Keratinocyte (primary cell): ENCODE measurements around the gene TTN. TPM values are rescaled to one million over a fixed set of nuclear protein-coding genes. Genes with fewer than 3 reads are reported as not detected.

Experiments
- DNase-seq: peaks from one replicate; pipeline ENCODE4 v3.0.0-alpha.2; 2011; ENCODE audit warnings: low read depth, missing footprints, low spot score
- FAIRE-seq: peaks from 2 replicates; lab custom pipeline; 2011; peaks lifted over from hg19 to GRCh38; lab: Jason Lieb, UNC
- H2AFZ ChIP-seq: 2 replicates; pipeline ENCODE4 v1.6.0; 2012; ENCODE audit warnings: low read length, control low read depth, inconsistent platforms; ENCODE audit not compliant: control insufficient read depth
- H3K27ac ChIP-seq: 2 replicates; pipeline ENCODE4 v1.5.1; 2011; ENCODE audit warnings: low read length; ENCODE audit not compliant: control insufficient read depth, insufficient read depth
- H3K27me3 ChIP-seq: 3 replicates; pipeline ENCODE4 v1.6.0; 2011; ENCODE audit warnings: low read length; ENCODE audit not compliant: control insufficient read depth, insufficient read depth; ENCODE audit errors: extremely low read depth
- H3K36me3 ChIP-seq, 2 experiments: 2 replicates in 1 of 2; 3 replicates in 1 of 2; pipeline ENCODE4 v1.5.1; 2011; ENCODE audit warnings: low read length in 2 of 2, mild to moderate bottlenecking in 1 of 2; ENCODE audit not compliant: control insufficient read depth in 2 of 2, insufficient read depth in 2 of 2; ENCODE audit errors: extremely low read depth in 1 of 2
- H3K4me1 ChIP-seq: 3 replicates; pipeline ENCODE4 v1.5.1; 2011; ENCODE audit warnings: low read length; ENCODE audit not compliant: control insufficient read depth, insufficient read depth; ENCODE audit errors: extremely low read depth
- H3K4me2 ChIP-seq: 3 replicates; pipeline ENCODE4 v1.6.0; 2011; ENCODE audit warnings: low read depth, low read length; ENCODE audit not compliant: control insufficient read depth, insufficient read depth; ENCODE audit errors: extremely low read depth
- H3K4me3 ChIP-seq, 3 experiments: fragments of 200-600 bp in 1 of 3; sonication (generic) in 1 of 3; 2 replicates in 2 of 3; 3 replicates in 1 of 3; pipeline ENCODE4 v1.5.1; 2011 to 2016; ENCODE audit warnings: low read length in 3 of 3, mild to moderate bottlenecking in 3 of 3, control low read depth in 2 of 3, inconsistent platforms in 1 of 3, low read depth in 1 of 3, mixed read lengths in 1 of 3, mixed run types in 1 of 3, moderate library complexity in 1 of 3; ENCODE audit not compliant: control insufficient read depth in 2 of 3, insufficient read depth in 2 of 3; ENCODE audit errors: extremely low read depth in 1 of 3
- H3K79me2 ChIP-seq: 2 replicates; pipeline ENCODE4 v1.6.0; 2012; ENCODE audit warnings: low read length; ENCODE audit not compliant: control insufficient read depth, insufficient read depth
- H3K9ac ChIP-seq: 3 replicates; pipeline ENCODE4 v1.6.0; 2011; ENCODE audit warnings: low read length; ENCODE audit not compliant: control insufficient read depth, insufficient read depth; ENCODE audit errors: extremely low read depth
- H3K9me1 ChIP-seq: 3 replicates; pipeline ENCODE4 v1.6.0; 2011; ENCODE audit warnings: low read length; ENCODE audit not compliant: control insufficient read depth, insufficient read depth; ENCODE audit errors: extremely low read depth
- H3K9me3 ChIP-seq: 2 replicates; pipeline ENCODE4 v1.5.1; 2012; ENCODE audit warnings: low read depth, low read length; ENCODE audit not compliant: control insufficient read depth
- H4K20me1 ChIP-seq: 3 replicates; pipeline ENCODE4 v1.6.0; 2011; ENCODE audit warnings: low read length; ENCODE audit not compliant: control insufficient read depth, insufficient read depth; ENCODE audit errors: extremely low read depth
- CTCF ChIP-seq, 3 experiments: IDR thresholded peaks in 1 of 3; conservative IDR thresholded peaks in 1 of 3; optimal IDR thresholded peaks in 1 of 3; 2 replicates in 2 of 3; 3 replicates in 1 of 3; pipeline versions ENCODE3 to v1.5.1; 2011; ENCODE audit warnings: low read length in 3 of 3, mild to moderate bottlenecking in 3 of 3, moderate library complexity in 2 of 3, control low read depth in 1 of 3, inconsistent platforms in 1 of 3; ENCODE audit not compliant: insufficient read depth in 2 of 3; ENCODE audit errors: extremely low read depth in 1 of 3
- EZH2 ChIP-seq: IDR thresholded peaks from one replicate; pipeline ENCODE4 v1.6.1; 2012; ENCODE audit warnings: inconsistent platforms, mild to moderate bottlenecking, low read length, moderate library complexity
- dilution Hi-C: fragments of 300-500 bp; cut with MboI; formaldehyde crosslinking; loops from one replicate; pipeline ENCODE4 v1.7.0; 2020; ENCODE audit warnings: low sequenced_read_pairs; ENCODE audit not compliant: extremely low pct_ligation_motif_present
- polyA plus RNA-seq, 5 experiments: library from polyadenylated mRNA; depleted of rRNA in 3 of 5; stranded (reverse) in 3 of 5; stranded (forward) in 1 of 5; unstranded in 1 of 5; fragments of >200 nt; gene quantifications; 1 replicate in 1 of 5; 2 replicates in 3 of 5; 3 replicates in 1 of 5; pipeline versions ENCODE4 v1.2.1 to v1.2.3, GENCODE V29; 2011 to 2012; ENCODE audit warnings: missing spikeins in 2 of 5, low read depth in 1 of 5, low replicate concordance in 1 of 5

The TTN gene
- polyA plus RNA-seq, 1 donor (not counting 4 experiments of a cell fraction or from before 2014, with no cell fraction given), result 0.01 TPM

DNA sequence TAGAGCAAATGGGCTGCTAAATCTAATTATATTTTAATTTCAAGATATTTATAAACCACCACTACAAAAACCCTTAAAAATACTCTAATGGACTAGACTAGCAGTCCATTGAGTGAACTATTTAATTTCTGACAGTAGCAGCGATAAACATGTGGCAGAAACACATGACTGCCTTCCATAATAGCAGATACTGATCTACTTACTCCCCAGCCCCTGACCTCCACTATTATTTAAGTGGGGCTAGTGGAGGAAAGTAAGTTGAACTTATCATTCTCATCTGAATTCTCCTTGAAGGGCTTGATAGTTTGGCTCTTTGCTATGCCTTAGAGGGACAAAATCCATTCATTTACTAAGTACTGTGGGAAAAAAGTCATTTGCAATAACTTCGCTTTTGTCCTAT is 90.8 kb downstream of the TTN start:
- H4K20me1 ChIP-seq, result no peaks in the 10 kb centered on the region

GRCh38 chr2:178715366-178715765 is 91.9 kb downstream of the TTN start:
- DNase-seq (no peak), FAIRE-seq (no peak)
- Histone ChIP-seq H3K4me1 (no peaks in the 10 kb centered on the region), H3K9me1 (no peaks in the 10 kb centered on the region), H3K27me3 (no peaks in the 10 kb centered on the region), H4K20me1 (no peaks in the 10 kb centered on the region), H3K79me2 (no peaks in the 10 kb centered on the region), H3K36me3 (no peaks in the 10 kb centered on the region), H3K9me3 (no peaks in the 10 kb centered on the region), H2AFZ (no peak overlapping the region), H3K9ac (no peak overlapping the region), H3K4me3 (no peak overlapping the region), H3K27ac (no peak overlapping the region), H3K4me2 (no peak overlapping the region)
- no peak for TF ChIP-seq EZH2
- no peak for TF ChIP-seq CTCF (optimal IDR thresholded peaks at IDR 0.05 in 1 of 3, IDR thresholded peaks at IDR 0.05 in 1 of 3, conservative IDR thresholded peaks at IDR 0.05 in 1 of 3; ENCODE audit: extremely low read depth in 1 of 3, insufficient read depth in 2 of 3, low read length in 3 of 3)
- dilution Hi-C loops, result no loop called here

More for the DNA sequence above, 90.8 kb downstream of the TTN start:
- Histone ChIP-seq H3K27me3 (no peaks in the 10 kb centered on the region), H3K79me2 (no peaks in the 10 kb centered on the region), H3K4me1 (no peaks in the 10 kb centered on the region), H3K4me2 (no peak overlapping the region), H3K9me3 (no peaks in the 10 kb centered on the region), H3K4me3 (no peak overlapping the region), H3K9me1 (no peaks in the 10 kb centered on the region), H3K9ac (no peak overlapping the region), H2AFZ (no peak overlapping the region), H3K27ac (no peak overlapping the region), H3K36me3 (no peaks in the 10 kb centered on the region)
- FAIRE-seq (no peak), DNase-seq (no peak)
- TF ChIP-seq EZH2 (no peak), CTCF (optimal IDR thresholded peaks at IDR 0.05 in 1 of 3, IDR thresholded peaks at IDR 0.05 in 1 of 3, conservative IDR thresholded peaks at IDR 0.05 in 1 of 3; ENCODE audit: extremely low read depth in 1 of 3, insufficient read depth in 2 of 3, low read length in 3 of 3) (no peak)
- dilution Hi-C loops, result no loop called here
